Upper lobe of right lung (tissue), 1 donor: ENCODE results near the gene TBCK. TPM values are rescaled to one million over a fixed set of nuclear protein-coding genes. Genes with fewer than 3 reads are reported as not detected.

Experiments
- ATAC-seq: fragments of 200-7000 bp; cut with Tn5 transposase; one replicate; pipeline ENCODE4 v1.9.1; 2020; ENCODE audit warnings: mild to moderate bottlenecking, moderate library complexity
- DNase-seq: peaks from one replicate; pipeline ENCODE4 v3.0.0-alpha.2; 2020
- H3K27ac ChIP-seq: fragments of 200-600 bp; one replicate; pipeline ENCODE4 v1.8.0; 2022
- H3K27me3 ChIP-seq: fragments of 200-600 bp; one replicate; pipeline ENCODE4 v1.8.0; 2022; ENCODE audit warnings: mild to moderate bottlenecking
- H3K36me3 ChIP-seq: fragments of 200-600 bp; one replicate; pipeline ENCODE4 v1.8.0; 2022
- H3K4me1 ChIP-seq: fragments of 200-600 bp; one replicate; pipeline ENCODE4 v1.8.0; 2022
- H3K4me3 ChIP-seq: fragments of 200-600 bp; one replicate; pipeline ENCODE4 v1.8.0; 2022; ENCODE audit warnings: mild to moderate bottlenecking
- H3K9me3 ChIP-seq: fragments of 200-600 bp; one replicate; pipeline ENCODE4 v1.8.0; 2022
- CTCF ChIP-seq: fragments of 200-600 bp; IDR thresholded peaks from one replicate; pipeline ENCODE4 v1.8.0; 2022; ENCODE audit warnings: antibody characterized with exemption
- intact Hi-C: fragments of 100-400 bp; cut with DNase I; formaldehyde crosslinking; loops from one replicate; pipeline ENCODE4 v1.11.0; 2022
- total RNA-seq: library from RNA; stranded (reverse); fragmentation: NEBNext Ultra II Directional; extraction: Animal tissue kit (Norgen Biotek cat#: 25700); gene quantifications from one replicate; pipeline ENCODE4 v1.2.1, GENCODE V29; 2021
- donor health status: DM: no; HTN: yes; CAD: no; lungs with severe emphysema.

TBCK gene
- total RNA-seq, 1 donor from 2014 or later, result 51.7 TPM

GRCh38 chr4:106210021-106210420 lies 106.0 kb downstream of the TBCK start:
- Histone ChIP-seq H3K9me3 (no peaks in the 10 kb centered on the region), H3K4me1 (no peaks in the 10 kb centered on the region), H3K36me3 (no peaks in the 10 kb centered on the region), H3K27me3 (no peaks in the 10 kb centered on the region), H3K27ac (no peak overlapping the region), H3K4me3 (no peak overlapping the region)
- ATAC-seq, result no peak
- DNase-seq, result no peak
- no peak for TF ChIP-seq CTCF
- intact Hi-C loops, result no loop called here

GRCh38 chr4:106208481-106209460 lies 107.2 kb downstream of the TBCK start:
- peak; percentile 61 for DNase-seq
- H3K27me3 ChIP-seq, result no peaks in the 10 kb centered on the region
- no peak overlapping the region for H3K27ac ChIP-seq
- no peaks in the 10 kb centered on the region for H3K9me3 ChIP-seq
- no peak overlapping the region for H3K4me3 ChIP-seq
- no peaks in the 10 kb centered on the region for H3K4me1 ChIP-seq
- TF ChIP-seq CTCF, result no peak
- intact Hi-C loops, result no loop called here
- ATAC-seq, result peak; percentile 54
- no peaks in the 10 kb centered on the region for H3K36me3 ChIP-seq

- DNase-seq (no peak), ATAC-seq (no peak)
- no peaks in the 10 kb centered on the region for H3K9me3 ChIP-seq
- H3K4me1 ChIP-seq, result no peaks in the 10 kb centered on the region
- H3K36me3 ChIP-seq, result no peaks in the 10 kb centered on the region
- intact Hi-C loops, result no loop called here
- no peak overlapping the region for H3K27ac ChIP-seq
- H3K4me3 ChIP-seq, result no peak overlapping the region
- H3K27me3 ChIP-seq, result no peaks in the 10 kb centered on the region
- TF ChIP-seq CTCF, result peak; percentile 46
Observed at GRCh38 chr4:106201373-106201772, 114.6 kb downstream of the TBCK start.

GRCh38 chr4:106195435-106195950 lies 120.5 kb downstream of the TBCK start:
- Histone ChIP-seq H3K4me1 (no peaks in the 10 kb centered on the region), H3K36me3 (peaks cover 13% of the 10 kb centered on the region), H3K27ac (no peak overlapping the region), H3K4me3 (no peak overlapping the region), H3K9me3 (no peaks in the 10 kb centered on the region), H3K27me3 (no peaks in the 10 kb centered on the region)
- DNase-seq, result no peak
- no peak for TF ChIP-seq CTCF
- ATAC-seq, result no peak
- intact Hi-C loops, result no loop called here

DNA sequence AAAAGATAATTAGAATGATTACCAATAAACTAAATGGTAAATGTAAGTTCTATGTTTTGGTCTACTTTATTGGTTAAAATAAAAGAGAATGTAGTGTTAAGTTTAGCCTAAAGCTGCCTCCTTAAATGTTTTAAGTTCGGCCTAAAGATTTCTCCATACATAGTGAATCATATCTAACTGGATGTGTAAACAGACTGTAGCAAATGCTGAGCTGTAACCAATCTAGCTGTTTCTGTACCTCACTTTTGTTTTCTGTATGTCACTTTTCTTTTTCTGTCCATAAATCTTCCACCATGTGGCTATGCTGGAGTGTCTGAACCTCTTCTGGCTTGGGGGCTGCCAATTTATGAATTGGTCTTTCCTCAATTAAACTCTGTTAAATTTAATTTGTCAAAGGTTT lies 121.2 kb downstream of the TBCK start:
- DNase-seq (no peak), ATAC-seq (no peak)
- no peak overlapping the region for H3K4me3 ChIP-seq
- no peaks in the 10 kb centered on the region for H3K4me1 ChIP-seq
- H3K27me3 ChIP-seq, result no peaks in the 10 kb centered on the region
- H3K27ac ChIP-seq, result no peak overlapping the region
- H3K9me3 ChIP-seq, result no peaks in the 10 kb centered on the region
- no peak for TF ChIP-seq CTCF
- H3K36me3 ChIP-seq, result peaks cover 13% of the 10 kb centered on the region
- intact Hi-C loops, result no loop called here
